CD4-positive, alpha-beta T cell treated with Interleukin-21 for 1 hour (primary cell): ENCODE results near the gene SLBP.
A peak's percentile ranks its signal among the peaks of the same experiment; 100 is the strongest.

Experiments
- DNase-seq: peaks from one replicate; pipeline ENCODE4 v3.0.0-alpha.2; 2020

SLBP gene

GRCh38 chr4:1725521-1725920, 13.4 kb upstream of the SLBP start:
- DNase-seq: no peak

- DNase-seq: peak; percentile 71
Measured at GRCh38 chr4:1723131-1723801, 11.1 kb upstream of the SLBP start.

GRCh38 chr4:1722551-1723118, 10.5 kb upstream of the SLBP start:
- DNase-seq: peak; percentile 24

- DNase-seq: no peak
Measured at GRCh38 chr4:1721666-1722550, 9.8 kb upstream of the SLBP start.

GRCh38 chr4:1721003-1721665, 9.0 kb upstream of the SLBP start, which contains the start of the genes TACC3 and TMEM129:
TACC3 (plus strand) TSS chr4:1721521; CDS start chr4:1723422, 1,901 bp downstream.
TMEM129 (minus strand) TSS chr4:1721323; CDS start chr4:1720837, 486 bp downstream.
- peak; percentile 98 for DNase-seq

GRCh38 chr4:1720163-1720983, 8.3 kb upstream of the SLBP start:
- DNase-seq: peak; percentile 40

- DNase-seq: no peak
Measured at GRCh38 chr4:1718095-1718850, 6.2 kb upstream of the SLBP start.

GRCh38 chr4:1717129-1718094, 5.3 kb upstream of the SLBP start:
- no peak for DNase-seq

GRCh38 chr4:1716065-1716945, 4.2 kb upstream of the SLBP start:
- no peak for DNase-seq

- DNase-seq: no peak
Measured at GRCh38 chr4:1715002-1715758, 3.1 kb upstream of the SLBP start.

GRCh38 chr4:1714303-1715001, 2.3 kb upstream of the SLBP start:
- DNase-seq: no peak

- DNase-seq: no peak
Measured at GRCh38 chr4:1713003-1713851, 1.1 kb upstream of the SLBP start.

GRCh38 chr4:1711571-1712215, 426 bp downstream of the SLBP start:
- peak; percentile 38 for DNase-seq

GRCh38 chr4:1711055-1711570, 1.0 kb downstream of the SLBP start:
- DNase-seq: no peak

- DNase-seq: no peak
Measured at GRCh38 chr4:1708581-1708980, 3.5 kb downstream of the SLBP start.

- no peak for DNase-seq
Measured at GRCh38 chr4:1706358-1706757, 5.8 kb downstream of the SLBP start.
